ENCODE measurements around the gene DLST. TPM values are rescaled to one million over a fixed set of nuclear protein-coding genes. Genes with fewer than 3 reads are reported as not detected.
A peak's percentile ranks its signal among the peaks of the same experiment; 100 is the strongest.

DLST gene
- total RNA-seq, 1 experiment from 2014 or later: 112 TPM

GRCh38 chr14:74875941-74876913 lies 5.5 kb upstream of the DLST start, which contains the start of gene PROX2:
TSS of gene PROX2 (minus strand) at chr14:74876145. CDS start at chr14:74863834, 12,311 bp downstream.
- no peak within 1 kb of the TSS for H3K4me3 Mint-ChIP-seq
- POLR2A ChIA-PET: interaction anchor here (0.6 to 1.3 kb wide), 2 partner anchors 30 to 783 kb away, joined by 3 read pairs; no protein-coding TSS in a partner anchor
- H3K9me3 Mint-ChIP-seq: no peaks in the 10 kb centered on the region

GRCh38 chr14:74879427-74880182 lies 2.1 kb upstream of the DLST start:
- no peak overlapping the region for H3K4me3 Mint-ChIP-seq
- no peaks in the 10 kb centered on the region for H3K27me3 Mint-ChIP-seq (ENCODE audit: low read depth)
- DNase-seq (ENCODE audit: low spot score): no peak
- H3K9me3 Mint-ChIP-seq: no peaks in the 10 kb centered on the region
- POLR2A ChIA-PET: interaction anchor here (0.8 kb wide), 1 partner anchor 32 kb away, joined by 6 read pairs; no protein-coding TSS in a partner anchor
- peaks cover 2% of the 10 kb centered on the region; the same call in 1 of the 2 replicates for H3K36me3 Mint-ChIP-seq
- ATAC-seq: no peak
- TF ChIP-seq TP53 (CRISPR knock-in tag; IDR thresholded peaks at IDR 0.05): no peak
- TF ChIP-seq ZNF263 (CRISPR knock-in tag; IDR thresholded peaks at IDR 0.05; ENCODE audit: low read depth): no peak
- TF ChIP-seq FOXP1 (CRISPR knock-in tag; IDR thresholded peaks at IDR 0.05; ENCODE audit: borderline replicate concordance): no peak
- no peak for TF ChIP-seq ATF1 (CRISPR knock-in tag; IDR thresholded peaks at IDR 0.05)
- no peak overlapping the region for H3K27ac Mint-ChIP-seq
- CTCF ChIA-PET: interaction anchor here (0.6 to 9.6 kb wide), 9 partner anchors 9 to 87 kb away, joined by 3 to 133 read pairs (median 7); partner anchors contain the start of gene RPS6KL1
- peaks cover 41% of the 10 kb centered on the region for H3K4me1 Mint-ChIP-seq

More at GRCh38 chr14:74875941-74876913, 5.5 kb upstream of the DLST start, which contains the start of gene PROX2:
- H3K4me1 Mint-ChIP-seq: peaks cover 16% of the 10 kb centered on the region
- peak; percentile 28 for DNase-seq (ENCODE audit: low spot score)
- peak; percentile 71 for ATAC-seq
- TF ChIP-seq ZNF138 (CRISPR knock-in tag; conservative IDR thresholded peaks at IDR 0.05): no peak
- H3K36me3 Mint-ChIP-seq: no peaks in the 10 kb centered on the region
- no peak within 1 kb of the TSS for H3K27ac Mint-ChIP-seq
- CTCF ChIA-PET: interaction anchor here (0.7 to 9.6 kb wide), 9 partner anchors 10 to 383 kb away, joined by 3 to 133 read pairs (median 4); no protein-coding TSS in a partner anchor
- H3K27me3 Mint-ChIP-seq (ENCODE audit: low read depth): no peaks in the 10 kb centered on the region

- DNase-seq (ENCODE audit: low spot score) (no peak), ATAC-seq (peak; percentile 2)
- 0 out of 2 replicates have a peak, but pooled peaks have one; percentile 1 for TF ChIP-seq ESRRA (CRISPR knock-in tag; IDR thresholded peaks at IDR 0.05; ENCODE audit: borderline replicate concordance)
- no peak for TF ChIP-seq HMGA2 (CRISPR knock-in tag; IDR thresholded peaks at IDR 0.05)
- no peak for TF ChIP-seq FOXK1 (CRISPR knock-in tag; IDR thresholded peaks at IDR 0.05)
- no peak for TF ChIP-seq SMAD4 (CRISPR knock-in tag; IDR thresholded peaks at IDR 0.05)
- 0 out of 2 replicates have a peak, but pooled peaks have one; percentile 30 for TF ChIP-seq E2F4 (CRISPR knock-in tag; IDR thresholded peaks at IDR 0.05; ENCODE audit: borderline replicate concordance, low read depth)
- peak; percentile 39; the same call in 1 of the 2 replicates for TF ChIP-seq NFYB (CRISPR knock-in tag; conservative IDR thresholded peaks at IDR 0.05; ENCODE audit: low read depth)
- TF ChIP-seq, protein P1, sequence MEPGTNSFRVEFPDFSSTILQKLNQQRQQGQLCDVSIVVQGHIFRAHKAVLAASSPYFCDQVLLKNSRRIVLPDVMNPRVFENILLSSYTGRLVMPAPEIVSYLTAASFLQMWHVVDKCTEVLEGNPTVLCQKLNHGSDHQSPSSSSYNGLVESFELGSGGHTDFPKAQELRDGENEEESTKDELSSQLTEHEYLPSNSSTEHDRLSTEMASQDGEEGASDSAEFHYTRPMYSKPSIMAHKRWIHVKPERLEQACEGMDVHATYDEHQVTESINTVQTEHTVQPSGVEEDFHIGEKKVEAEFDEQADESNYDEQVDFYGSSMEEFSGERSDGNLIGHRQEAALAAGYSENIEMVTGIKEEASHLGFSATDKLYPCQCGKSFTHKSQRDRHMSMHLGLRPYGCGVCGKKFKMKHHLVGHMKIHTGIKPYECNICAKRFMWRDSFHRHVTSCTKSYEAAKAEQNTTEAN (CRISPR knock-in tag; IDR thresholded peaks at IDR 0.05): peak; percentile 54; the same call in 1 of the 2 replicates
- 0 out of 2 replicates have a peak, but pooled peaks have one; percentile 1 for TF ChIP-seq SP1 (CRISPR knock-in tag; conservative IDR thresholded peaks at IDR 0.05)
- TF ChIP-seq FOXP1 (CRISPR knock-in tag; IDR thresholded peaks at IDR 0.05; ENCODE audit: borderline replicate concordance): peak; percentile 70; the same call in 1 of the 2 replicates
- TF ChIP-seq ZNF263 (CRISPR knock-in tag; IDR thresholded peaks at IDR 0.05; ENCODE audit: low read depth): 0 out of 2 replicates have a peak, but pooled peaks have one; percentile 4
- TF ChIP-seq ZNF232 (CRISPR knock-in tag; IDR thresholded peaks at IDR 0.05): no peak
- TF ChIP-seq TCF7 (CRISPR knock-in tag; IDR thresholded peaks at IDR 0.05; ENCODE audit: low read depth): peak; percentile 82; the same call in 1 of the 2 replicates
- TF ChIP-seq NFE2L1 (CRISPR knock-in tag; IDR thresholded peaks at IDR 0.05): 0 out of 2 replicates have a peak, but pooled peaks have one; percentile 22
- no peak for TF ChIP-seq IRF2 (CRISPR knock-in tag; IDR thresholded peaks at IDR 0.05; ENCODE audit: borderline replicate concordance, low read depth)
- TF ChIP-seq, protein P2, sequence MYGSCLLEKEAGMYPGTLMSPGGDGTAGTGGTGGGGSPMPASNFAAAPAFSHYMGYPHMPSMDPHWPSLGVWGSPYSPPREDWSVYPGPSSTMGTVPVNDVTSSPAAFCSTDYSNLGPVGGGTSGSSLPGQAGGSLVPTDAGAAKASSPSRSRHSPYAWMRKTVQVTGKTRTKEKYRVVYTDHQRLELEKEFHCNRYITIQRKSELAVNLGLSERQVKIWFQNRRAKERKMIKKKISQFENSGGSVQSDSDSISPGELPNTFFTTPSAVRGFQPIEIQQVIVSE (CRISPR knock-in tag; IDR thresholded peaks at IDR 0.05; ENCODE audit: borderline replicate concordance): no peak
- H3K4me3 Mint-ChIP-seq: peak overlapping the region; percentile 100
- H3K9me3 Mint-ChIP-seq: no peaks in the 10 kb centered on the region
- no peaks in the 10 kb centered on the region for H3K27me3 Mint-ChIP-seq (ENCODE audit: low read depth)
- ChIA-PET CTCF (interaction anchor here (0.6 to 9.6 kb wide), 5 partner anchors 12 to 140 kb away, joined by 3 to 133 read pairs (median 4); no protein-coding TSS in a partner anchor), POLR2A (interaction anchor here (0.6 to 0.7 kb wide), 2 partner anchors 12 to 673 kb away, joined by 3 to 5 read pairs; no protein-coding TSS in a partner anchor)
- peaks cover 53% of the 10 kb centered on the region for H3K4me1 Mint-ChIP-seq
- H3K27ac Mint-ChIP-seq: peak overlapping the region; percentile 98
- peaks cover 5% of the 10 kb centered on the region for H3K36me3 Mint-ChIP-seq
These were observed 596 bp downstream of the DLST start for GRCh38 chr14:74882103-74882920.
